HFF-Myc (cell line): ENCODE data around the gene ODF2L.
A peak's percentile ranks its signal among the peaks of the same experiment; 100 is the strongest.

Experiments used
- DNase-seq: peaks from one replicate; pipeline ENCODE4 v3.0.0-alpha.2; 2011; ENCODE audit warnings: low read depth; ENCODE audit errors: extremely low read depth
- H3K4me3 ChIP-seq: replicated peaks from 2 replicates; pipeline ENCODE4 v1.5.1; 2011; ENCODE audit warnings: low read depth, mild to moderate bottlenecking, control low read depth, low read length
- CTCF ChIP-seq: IDR thresholded peaks from 2 replicates; pipeline ENCODE4 v1.5.1; 2012; ENCODE audit warnings: mild to moderate bottlenecking, low read depth, low read length, control low read depth; ENCODE audit errors: missing control alignments

The ODF2L gene

GRCh38 chr1:86421601-86422280, 25.6 kb upstream of the ODF2L start:
- H3K4me3 ChIP-seq = no peak overlapping the region
- no peak for DNase-seq
- no peak for TF ChIP-seq CTCF

GRCh38 chr1:86419277-86419903, 23.3 kb upstream of the ODF2L start:
- DNase-seq = no peak
- H3K4me3 ChIP-seq = no peak overlapping the region
- TF ChIP-seq CTCF = peak; percentile 73

GRCh38 chr1:86416343-86416742, 20.2 kb upstream of the ODF2L start:
- TF ChIP-seq CTCF = no peak
- DNase-seq = no peak
- H3K4me3 ChIP-seq = no peak overlapping the region

GRCh38 chr1:86410879-86411278, 14.8 kb upstream of the ODF2L start:
- no peak overlapping the region for H3K4me3 ChIP-seq
- no peak for DNase-seq
- no peak for TF ChIP-seq CTCF

- no peak for DNase-seq
Observed at GRCh38 chr1:86409416-86410021, 13.4 kb upstream of the ODF2L start.

GRCh38 chr1:86396498-86396890, 371 bp upstream of the ODF2L start:
- DNase-seq = no peak
- H3K4me3 ChIP-seq = peak overlapping the region; percentile 72
- TF ChIP-seq CTCF = no peak

More at GRCh38 chr1:86409416-86410021, 13.4 kb upstream of the ODF2L start:
- TF ChIP-seq CTCF = no peak
- no peak overlapping the region for H3K4me3 ChIP-seq
